Panc1 (cell line): ENCODE data around the gene FAN1.

Source experiments
- POLR2AphosphoS5 ChIP-seq: IDR thresholded peaks from 2 replicates; pipeline ENCODE4 v1.6.1; 2012; ENCODE audit warnings: mild to moderate bottlenecking, low read depth, low read length, moderate library complexity
- TF ChIP-seq, protein P1 (sequence below): fragments of 450-650 bp; IDR thresholded peaks from 2 replicates; pipeline ENCODE4 v1.5.1; 2017; ENCODE audit warnings: mild to moderate bottlenecking
- TF ChIP-seq, protein P2 (sequence below), 2 experiments: IDR thresholded peaks; 2 replicates each; pipeline ENCODE4 v1.6.1; 2011 to 2012; ENCODE audit warnings: low read depth in 2 of 2, control low read depth in 1 of 2, low read length in 1 of 2, mild to moderate bottlenecking in 1 of 2, moderate library complexity in 1 of 2; ENCODE audit not compliant: insufficient read depth in 1 of 2

DNA sequence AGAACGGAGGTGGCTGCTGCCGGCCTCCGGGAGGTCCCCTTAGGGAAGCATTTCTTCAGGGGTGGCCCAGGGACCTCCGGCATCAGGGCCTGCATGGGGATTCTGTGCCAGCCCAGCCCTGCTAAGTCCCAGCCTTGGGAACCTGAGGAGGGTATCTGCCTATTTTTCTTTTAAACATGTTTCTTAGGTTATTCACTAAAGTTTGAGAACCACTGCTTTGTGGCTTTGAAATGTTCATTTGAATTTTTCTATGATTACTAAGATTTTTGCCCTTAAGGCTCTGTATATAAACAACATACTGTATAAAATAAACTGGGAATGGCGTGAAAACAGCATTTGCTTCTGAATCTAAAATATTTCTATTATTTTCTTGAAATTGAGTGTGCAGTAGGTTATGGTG is 24.4 kb downstream of the FAN1 start:
- TF ChIP-seq, protein P1, sequence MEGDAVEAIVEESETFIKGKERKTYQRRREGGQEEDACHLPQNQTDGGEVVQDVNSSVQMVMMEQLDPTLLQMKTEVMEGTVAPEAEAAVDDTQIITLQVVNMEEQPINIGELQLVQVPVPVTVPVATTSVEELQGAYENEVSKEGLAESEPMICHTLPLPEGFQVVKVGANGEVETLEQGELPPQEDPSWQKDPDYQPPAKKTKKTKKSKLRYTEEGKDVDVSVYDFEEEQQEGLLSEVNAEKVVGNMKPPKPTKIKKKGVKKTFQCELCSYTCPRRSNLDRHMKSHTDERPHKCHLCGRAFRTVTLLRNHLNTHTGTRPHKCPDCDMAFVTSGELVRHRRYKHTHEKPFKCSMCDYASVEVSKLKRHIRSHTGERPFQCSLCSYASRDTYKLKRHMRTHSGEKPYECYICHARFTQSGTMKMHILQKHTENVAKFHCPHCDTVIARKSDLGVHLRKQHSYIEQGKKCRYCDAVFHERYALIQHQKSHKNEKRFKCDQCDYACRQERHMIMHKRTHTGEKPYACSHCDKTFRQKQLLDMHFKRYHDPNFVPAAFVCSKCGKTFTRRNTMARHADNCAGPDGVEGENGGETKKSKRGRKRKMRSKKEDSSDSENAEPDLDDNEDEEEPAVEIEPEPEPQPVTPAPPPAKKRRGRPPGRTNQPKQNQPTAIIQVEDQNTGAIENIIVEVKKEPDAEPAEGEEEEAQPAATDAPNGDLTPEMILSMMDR, result no peak
- TF ChIP-seq, protein P2, sequence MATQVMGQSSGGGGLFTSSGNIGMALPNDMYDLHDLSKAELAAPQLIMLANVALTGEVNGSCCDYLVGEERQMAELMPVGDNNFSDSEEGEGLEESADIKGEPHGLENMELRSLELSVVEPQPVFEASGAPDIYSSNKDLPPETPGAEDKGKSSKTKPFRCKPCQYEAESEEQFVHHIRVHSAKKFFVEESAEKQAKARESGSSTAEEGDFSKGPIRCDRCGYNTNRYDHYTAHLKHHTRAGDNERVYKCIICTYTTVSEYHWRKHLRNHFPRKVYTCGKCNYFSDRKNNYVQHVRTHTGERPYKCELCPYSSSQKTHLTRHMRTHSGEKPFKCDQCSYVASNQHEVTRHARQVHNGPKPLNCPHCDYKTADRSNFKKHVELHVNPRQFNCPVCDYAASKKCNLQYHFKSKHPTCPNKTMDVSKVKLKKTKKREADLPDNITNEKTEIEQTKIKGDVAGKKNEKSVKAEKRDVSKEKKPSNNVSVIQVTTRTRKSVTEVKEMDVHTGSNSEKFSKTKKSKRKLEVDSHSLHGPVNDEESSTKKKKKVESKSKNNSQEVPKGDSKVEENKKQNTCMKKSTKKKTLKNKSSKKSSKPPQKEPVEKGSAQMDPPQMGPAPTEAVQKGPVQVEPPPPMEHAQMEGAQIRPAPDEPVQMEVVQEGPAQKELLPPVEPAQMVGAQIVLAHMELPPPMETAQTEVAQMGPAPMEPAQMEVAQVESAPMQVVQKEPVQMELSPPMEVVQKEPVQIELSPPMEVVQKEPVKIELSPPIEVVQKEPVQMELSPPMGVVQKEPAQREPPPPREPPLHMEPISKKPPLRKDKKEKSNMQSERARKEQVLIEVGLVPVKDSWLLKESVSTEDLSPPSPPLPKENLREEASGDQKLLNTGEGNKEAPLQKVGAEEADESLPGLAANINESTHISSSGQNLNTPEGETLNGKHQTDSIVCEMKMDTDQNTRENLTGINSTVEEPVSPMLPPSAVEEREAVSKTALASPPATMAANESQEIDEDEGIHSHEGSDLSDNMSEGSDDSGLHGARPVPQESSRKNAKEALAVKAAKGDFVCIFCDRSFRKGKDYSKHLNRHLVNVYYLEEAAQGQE (IDR thresholded peaks at IDR 0.05; ENCODE audit: insufficient read depth in 1 of 2, low read depth in 2 of 2, low read length in 1 of 2), result no peak
- TF ChIP-seq POLR2AphosphoS5, result no peak
